ENCODE measurements around the gene MYT1. TPM values are rescaled to one million over a fixed set of nuclear protein-coding genes. Genes with fewer than 3 reads are reported as not detected.

The MYT1 gene
- total RNA-seq, 4 donors from 2014 or later: 0.34 TPM; not detected in 3

GRCh38 chr20:64179805-64180204, 15.6 kb downstream of the MYT1 start:
- Histone ChIP-seq H3K27me3 (peaks cover 29% of the 10 kb centered on the region), H3K4me1 (no peaks in the 10 kb centered on the region), H3K27ac (no peak overlapping the region), H3K9me3 (no peaks in the 10 kb centered on the region), H3K36me3 (no peaks in the 10 kb centered on the region), H3K4me3 (no peak overlapping the region)
- TF ChIP-seq POLR2AphosphoS5 (IDR thresholded peaks at IDR 0.05) (no peak), POLR2A (IDR thresholded peaks at IDR 0.05) (no peak), CTCF (IDR thresholded peaks at IDR 0.05) (no peak), EP300 (IDR thresholded peaks at IDR 0.05) (no peak)
- DNase-seq (ENCODE audit: low spot score in 2 of 2): no peak
- 94% methylated on average over 6 of the region's 6 CpGs for WGBS

GRCh38 chr20:64180673-64181072, 16.4 kb downstream of the MYT1 start:
- no peak overlapping the region for H3K4me3 ChIP-seq
- WGBS: 77% methylated on average over 7 of the region's 7 CpGs
- H3K27ac ChIP-seq: no peak overlapping the region
- H3K36me3 ChIP-seq: no peaks in the 10 kb centered on the region
- DNase-seq (ENCODE audit: low spot score in 2 of 2): no peak
- H3K4me1 ChIP-seq: no peaks in the 10 kb centered on the region
- H3K9me3 ChIP-seq: no peaks in the 10 kb centered on the region
- TF ChIP-seq CTCF (IDR thresholded peaks at IDR 0.05): no peak
- no peak for TF ChIP-seq EP300 (IDR thresholded peaks at IDR 0.05)
- TF ChIP-seq POLR2A (IDR thresholded peaks at IDR 0.05): no peak
- no peak for TF ChIP-seq POLR2AphosphoS5 (IDR thresholded peaks at IDR 0.05)
- peaks cover 29% of the 10 kb centered on the region for H3K27me3 ChIP-seq

- Histone ChIP-seq H3K27me3 (peaks cover 26% of the 10 kb centered on the region), H3K4me1 (no peaks in the 10 kb centered on the region), H3K36me3 (no peaks in the 10 kb centered on the region), H3K27ac (no peak overlapping the region), H3K4me3 (no peak overlapping the region), H3K9me3 (no peaks in the 10 kb centered on the region)
- no peak for DNase-seq (ENCODE audit: low spot score in 2 of 2)
- no peak for TF ChIP-seq POLR2AphosphoS5 (IDR thresholded peaks at IDR 0.05)
- TF ChIP-seq EP300 (IDR thresholded peaks at IDR 0.05): no peak
- TF ChIP-seq CTCF (IDR thresholded peaks at IDR 0.05): no peak
- no peak for TF ChIP-seq POLR2A (IDR thresholded peaks at IDR 0.05)
- 74% methylated on average over 5 of the region's 5 CpGs for WGBS
Observed at GRCh38 chr20:64181391-64181790, 17.1 kb downstream of the MYT1 start.

- no peak for DNase-seq (ENCODE audit: low spot score in 2 of 2)
- no peak overlapping the region for H3K27ac ChIP-seq
- WGBS: 80% methylated on average over 12 of the region's 16 CpGs
Observed at GRCh38 chr20:64182146-64182865, 18.1 kb downstream of the MYT1 start.

More at GRCh38 chr20:64182146-64182865, 18.1 kb downstream of the MYT1 start:
- H3K4me1 ChIP-seq: no peaks in the 10 kb centered on the region
- peaks cover 22% of the 10 kb centered on the region for H3K27me3 ChIP-seq
- no peaks in the 10 kb centered on the region for H3K9me3 ChIP-seq
- TF ChIP-seq POLR2A (IDR thresholded peaks at IDR 0.05) (no peak), CTCF (IDR thresholded peaks at IDR 0.05) (no peak), POLR2AphosphoS5 (IDR thresholded peaks at IDR 0.05) (no peak), EP300 (IDR thresholded peaks at IDR 0.05) (no peak)
- H3K4me3 ChIP-seq: no peak overlapping the region
- no peaks in the 10 kb centered on the region for H3K36me3 ChIP-seq
